Endodermal cell (in vitro differentiated cells): ENCODE measurements around the gene FAXC. TPM values are rescaled to one million over a fixed set of nuclear protein-coding genes. Genes with fewer than 3 reads are reported as not detected.

Experiments used
- DNase-seq: peaks from one replicate; pipeline ENCODE4 v3.0.0-alpha.2; 2017
- H3K27ac ChIP-seq: 2 replicates; pipeline ENCODE4 v1.5.1; 2013; ENCODE audit warnings: mild to moderate bottlenecking, low read depth, low read length, moderate library complexity
- H3K27me3 ChIP-seq: 2 replicates; pipeline ENCODE4 v1.6.1; 2013; ENCODE audit warnings: mild to moderate bottlenecking, low read length, moderate library complexity; ENCODE audit not compliant: insufficient read depth, control insufficient read depth, poor library complexity, severe bottlenecking
- H3K36me3 ChIP-seq: 2 replicates; pipeline ENCODE4 v1.7.0; 2013; ENCODE audit warnings: mild to moderate bottlenecking, low read length, moderate library complexity; ENCODE audit not compliant: control insufficient read depth, insufficient read depth
- H3K4me1 ChIP-seq: one replicate; pipeline ENCODE4 v1.7.0; 2013; ENCODE audit warnings: low read length; ENCODE audit not compliant: control insufficient read depth, insufficient read depth
- H3K4me3 ChIP-seq: 2 replicates; pipeline ENCODE4 v1.5.1; 2013; ENCODE audit warnings: mild to moderate bottlenecking, low read length, moderate library complexity
- H3K9ac ChIP-seq: 2 replicates; pipeline ENCODE4 v1.6.1; 2013; ENCODE audit warnings: mild to moderate bottlenecking, low read length, moderate library complexity; ENCODE audit not compliant: poor library complexity, severe bottlenecking; ENCODE audit errors: extremely low read depth
- H3K9me3 ChIP-seq: 2 replicates; pipeline ENCODE4 v1.6.1; 2013; ENCODE audit warnings: mild to moderate bottlenecking, low read length, moderate library complexity; ENCODE audit not compliant: control insufficient read depth
- H3K27ac Mint-ChIP-seq: 2 replicates; pipeline ENCODE4 v1.8.0; 2020; ENCODE audit warnings: mixed read lengths
- H3K27me3 Mint-ChIP-seq: 2 replicates; pipeline ENCODE4 v1.8.0; 2021; ENCODE audit warnings: mild to moderate bottlenecking, mixed read lengths; ENCODE audit not compliant: insufficient read depth
- H3K36me3 Mint-ChIP-seq: 2 replicates; pipeline ENCODE4 v1.8.0; 2020; ENCODE audit warnings: low read depth, mixed read lengths
- H3K4me1 Mint-ChIP-seq: 2 replicates; pipeline ENCODE4 v1.8.0; 2020; ENCODE audit warnings: mixed read lengths
- H3K4me3 Mint-ChIP-seq: 2 replicates; pipeline ENCODE4 v1.8.0; 2020; ENCODE audit warnings: mild to moderate bottlenecking, moderate library complexity, mixed read lengths
- H3K9me3 Mint-ChIP-seq: 2 replicates; pipeline ENCODE4 v1.8.0; 2020; ENCODE audit warnings: mild to moderate bottlenecking, mixed read lengths
- CTCF ChIP-seq: fragments of 200-600 bp; sonication (generic); conservative IDR thresholded peaks from 2 replicates; pipeline ENCODE4 v1.5.0; 2021; ENCODE audit warnings: antibody characterized with exemption, mild to moderate bottlenecking
- WGBS, 2 experiments: methylation state at CpG; one replicate each; pipeline versions ENCODE4 v1.1.5 to v1.1.7; 2013; ENCODE audit warnings: missing lambda C conversion rate in 2 of 2, mixed read lengths in 1 of 2; ENCODE audit not compliant: insufficient coverage in 1 of 2, insufficient read length in 1 of 2; 5-methylcytosine and 5-hydroxymethylcytosine counted together
- total RNA-seq, 2 donors: library from RNA; stranded (reverse); fragmentation: NEBNext Ultra II Directional in 1 of 2; extraction: Animal tissue kit (Norgen Biotek cat#: 25700) in 1 of 2; gene quantifications; 2 replicates in 1 of 2; 3 replicates in 1 of 2; pipeline ENCODE4 v1.2.1, GENCODE V29; 2021

FAXC gene
- total RNA-seq, 2 donors from 2014 or later = 8.8 to 19.5 TPM

DNA sequence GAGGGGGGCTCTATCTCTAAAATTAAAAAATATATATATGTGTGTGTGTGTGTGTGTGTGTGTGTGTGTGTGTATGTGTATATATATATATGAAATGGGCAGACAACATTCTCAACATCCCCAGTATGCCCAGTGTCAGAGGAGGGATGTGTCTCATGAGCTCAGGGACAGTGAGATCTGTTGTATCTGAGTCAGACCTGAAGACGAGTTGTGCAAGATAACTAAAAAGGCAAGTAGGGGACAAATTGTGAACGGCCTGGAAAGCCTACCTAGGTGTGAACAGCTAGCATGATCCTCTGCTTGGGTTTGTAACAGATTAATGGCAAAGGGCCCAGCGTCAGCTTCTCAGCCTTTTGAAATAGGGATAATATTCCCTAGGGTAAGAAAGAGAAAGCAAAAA lies 124.3 kb downstream of the FAXC start:
- Mint-ChIP-seq H3K9me3 (no peaks in the 10 kb centered on the region), H3K4me1 (no peaks in the 10 kb centered on the region)
- WGBS, 2 experiments = 90 to 100% methylated on average over 2 to 3 of the region's 3 CpGs

More for the DNA sequence above, 124.3 kb downstream of the FAXC start:
- DNase-seq = no peak
- Mint-ChIP-seq H3K4me3 (no peak overlapping the region), H3K36me3 (no peaks in the 10 kb centered on the region), H3K27ac (no peak overlapping the region), H3K27me3 (peaks cover 3% of the 10 kb centered on the region)
- H3K36me3 ChIP-seq = no peaks in the 10 kb centered on the region
- no peak overlapping the region for H3K9ac ChIP-seq
- no peaks in the 10 kb centered on the region for H3K4me1 ChIP-seq
- H3K9me3 ChIP-seq = no peaks in the 10 kb centered on the region
- no peak for TF ChIP-seq CTCF
- H3K27ac ChIP-seq = no peak overlapping the region
- no peaks in the 10 kb centered on the region for H3K27me3 ChIP-seq
- H3K4me3 ChIP-seq = no peak overlapping the region

Other genes with a start within 250 kb of the FAXC start
- 10 to 100 TPM in 1 of 2 donors, 1 to 10 TPM in 1; 8.7 to 15.2 TPM for gene COQ3, start 44.5 kb upstream of the FAXC start, total RNA-seq
- gene PNISR, start 75.6 kb upstream of the FAXC start, total RNA-seq = 100 to 1,000 TPM; 150 to 197 TPM
- 10 to 100 TPM; 16.7 to 32.1 TPM for gene USP45, start 165.7 kb upstream of the FAXC start, total RNA-seq
- 10 to 100 TPM; 96.4 to 99.2 TPM for gene CCNC, start 219.0 kb upstream of the FAXC start, total RNA-seq